Parathyroid adenoma (tissue), 2 donors: Measurements from ENCODE around the gene SSR2.
A peak's percentile ranks its signal among the peaks of the same experiment; 100 is the strongest.

Source experiments
- H2AFZ ChIP-seq: fragments of 300-600 bp; sonication (generic); one replicate; pipeline ENCODE4 v1.7.0; 2017; ENCODE audit warnings: antibody characterized with exemption, mild to moderate bottlenecking
- H3K27ac ChIP-seq: fragments of 300-600 bp; sonication (generic); one replicate; pipeline ENCODE4 v1.7.0; 2017
- H3K27me3 ChIP-seq: fragments of 300-600 bp; sonication (generic); one replicate; pipeline ENCODE4 v1.7.0; 2017; ENCODE audit warnings: low read length; ENCODE audit not compliant: control insufficient read depth, insufficient read depth
- H3K36me3 ChIP-seq: fragments of 300-600 bp; sonication (generic); one replicate; pipeline ENCODE4 v1.7.0; 2017; ENCODE audit warnings: low read length; ENCODE audit not compliant: control insufficient read depth, insufficient read depth
- H3K4me1 ChIP-seq: fragments of 300-600 bp; sonication (generic); one replicate; pipeline ENCODE4 v1.7.0; 2017; ENCODE audit warnings: control low read depth
- H3K4me2 ChIP-seq: fragments of 300-600 bp; sonication (generic); one replicate; pipeline ENCODE4 v1.7.0; 2017; ENCODE audit warnings: low read length
- H3K4me3 ChIP-seq: fragments of 300-600 bp; sonication (generic); one replicate; pipeline ENCODE4 v1.7.0; 2017; ENCODE audit warnings: low read depth, low read length
- H3K79me2 ChIP-seq: fragments of 300-600 bp; sonication (generic); one replicate; pipeline ENCODE4 v1.7.0; 2017; ENCODE audit warnings: control low read depth
- H3K9ac ChIP-seq: fragments of 300-600 bp; sonication (generic); one replicate; pipeline ENCODE4 v1.7.0; 2017; ENCODE audit warnings: mild to moderate bottlenecking
- H3K9me3 ChIP-seq: fragments of 300-600 bp; sonication (generic); one replicate; pipeline ENCODE4 v1.7.0; 2017; ENCODE audit warnings: low read length; ENCODE audit not compliant: control insufficient read depth
- TF ChIP-seq, protein P1 (sequence below): fragments of 300-600 bp; sonication (generic); IDR thresholded peaks from one replicate; pipeline ENCODE4 v1.7.0; 2017; ENCODE audit warnings: antibody characterized with exemption, mild to moderate bottlenecking
- donor health status: primary hyperparathyroidism.

Gene SSR2

DNA sequence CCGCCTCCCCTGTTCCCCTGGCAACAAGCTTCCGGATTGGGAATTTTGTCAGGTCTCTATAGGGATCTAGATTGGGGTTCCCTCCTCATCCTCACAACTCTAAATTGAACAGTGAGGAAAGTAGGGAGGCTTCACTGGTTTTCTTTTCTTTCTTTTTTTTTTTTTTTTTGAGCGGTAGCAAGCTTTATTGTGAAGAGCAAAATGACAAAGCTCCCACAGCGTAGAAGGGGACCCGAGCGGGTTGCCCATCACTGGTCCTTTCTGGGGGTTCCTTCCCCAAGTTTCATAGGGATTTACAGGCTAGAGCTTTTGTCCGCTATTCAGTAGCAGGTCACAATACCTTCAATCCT, 52.7 kb downstream of the SSR2 start:
- H2AFZ ChIP-seq: no peak overlapping the region
- H3K27ac ChIP-seq: no peak overlapping the region
- H3K9me3 ChIP-seq: no peaks in the 10 kb centered on the region
- H3K79me2 ChIP-seq: no peaks in the 10 kb centered on the region
- H3K36me3 ChIP-seq: no peaks in the 10 kb centered on the region
- no peaks in the 10 kb centered on the region for H3K4me1 ChIP-seq
- no peaks in the 10 kb centered on the region for H3K27me3 ChIP-seq
- TF ChIP-seq, protein P1, sequence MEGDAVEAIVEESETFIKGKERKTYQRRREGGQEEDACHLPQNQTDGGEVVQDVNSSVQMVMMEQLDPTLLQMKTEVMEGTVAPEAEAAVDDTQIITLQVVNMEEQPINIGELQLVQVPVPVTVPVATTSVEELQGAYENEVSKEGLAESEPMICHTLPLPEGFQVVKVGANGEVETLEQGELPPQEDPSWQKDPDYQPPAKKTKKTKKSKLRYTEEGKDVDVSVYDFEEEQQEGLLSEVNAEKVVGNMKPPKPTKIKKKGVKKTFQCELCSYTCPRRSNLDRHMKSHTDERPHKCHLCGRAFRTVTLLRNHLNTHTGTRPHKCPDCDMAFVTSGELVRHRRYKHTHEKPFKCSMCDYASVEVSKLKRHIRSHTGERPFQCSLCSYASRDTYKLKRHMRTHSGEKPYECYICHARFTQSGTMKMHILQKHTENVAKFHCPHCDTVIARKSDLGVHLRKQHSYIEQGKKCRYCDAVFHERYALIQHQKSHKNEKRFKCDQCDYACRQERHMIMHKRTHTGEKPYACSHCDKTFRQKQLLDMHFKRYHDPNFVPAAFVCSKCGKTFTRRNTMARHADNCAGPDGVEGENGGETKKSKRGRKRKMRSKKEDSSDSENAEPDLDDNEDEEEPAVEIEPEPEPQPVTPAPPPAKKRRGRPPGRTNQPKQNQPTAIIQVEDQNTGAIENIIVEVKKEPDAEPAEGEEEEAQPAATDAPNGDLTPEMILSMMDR: no peak
- H3K4me2 ChIP-seq: no peak overlapping the region
- no peak overlapping the region for H3K9ac ChIP-seq
- no peak overlapping the region for H3K4me3 ChIP-seq

DNA sequence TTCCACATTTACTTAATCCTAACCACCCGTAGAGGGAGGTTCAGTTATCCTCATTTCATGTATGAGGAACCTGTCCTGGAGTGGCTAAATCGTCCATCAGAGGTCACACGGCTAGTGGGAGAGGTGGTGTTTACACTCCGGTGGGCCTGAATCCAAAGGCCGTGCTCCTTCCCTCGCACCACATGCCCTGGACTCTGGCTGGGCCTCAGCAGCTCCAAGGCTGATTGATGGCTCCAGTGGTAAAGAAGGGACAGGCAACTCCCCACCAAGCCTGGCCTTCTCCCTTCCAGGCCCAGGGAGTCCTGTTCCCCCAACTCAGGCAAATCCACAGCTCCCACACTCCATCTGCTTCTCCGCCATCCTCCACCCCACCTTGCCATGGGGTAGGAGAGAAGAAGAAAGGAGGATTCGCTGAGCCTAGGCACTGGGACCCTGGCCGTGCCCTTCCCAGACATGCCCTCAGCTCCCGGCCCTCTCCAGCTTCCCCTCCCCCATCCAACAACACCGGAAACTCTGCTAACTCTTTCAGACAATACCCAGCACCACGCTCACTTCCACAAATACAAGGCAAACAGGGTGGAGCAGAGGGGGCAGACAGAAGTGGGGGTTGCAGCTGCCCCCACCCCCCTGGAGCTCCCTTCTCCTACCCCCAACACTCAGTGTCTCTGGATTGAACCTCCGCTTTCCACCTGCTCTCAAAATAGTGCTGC, 53.3 kb downstream of the SSR2 start:
- Histone ChIP-seq H3K27ac (peak overlapping the region; percentile 47), H2AFZ (no peak overlapping the region), H3K9me3 (no peaks in the 10 kb centered on the region), H3K27me3 (no peaks in the 10 kb centered on the region), H3K4me3 (no peak overlapping the region), H3K4me1 (no peaks in the 10 kb centered on the region), H3K36me3 (no peaks in the 10 kb centered on the region), H3K9ac (no peak overlapping the region), H3K79me2 (no peaks in the 10 kb centered on the region), H3K4me2 (no peak overlapping the region)
- TF ChIP-seq, protein P1: no peak

DNA sequence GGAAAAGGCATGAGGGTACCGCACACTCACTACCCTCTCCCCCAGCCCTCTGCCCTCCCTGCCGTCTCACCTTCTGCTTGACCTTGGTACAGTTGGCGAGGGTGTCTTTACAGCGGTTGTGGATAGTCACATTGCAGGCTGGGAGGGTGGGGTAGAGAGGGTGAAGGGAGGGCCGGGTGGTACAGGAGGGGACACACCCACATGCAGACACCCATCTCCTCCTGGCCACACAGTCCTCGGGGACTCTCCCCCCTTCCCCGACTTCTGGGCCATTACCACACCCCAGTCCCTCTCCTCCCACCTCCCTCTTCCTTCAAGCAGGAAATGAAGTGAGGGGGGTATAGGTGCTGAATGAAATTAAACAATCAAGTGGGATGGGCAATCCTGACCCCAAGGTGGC, 54.0 kb downstream of the SSR2 start:
- H2AFZ ChIP-seq: no peak overlapping the region
- peak overlapping the region; percentile 47 for H3K27ac ChIP-seq
- no peaks in the 10 kb centered on the region for H3K4me1 ChIP-seq
- H3K4me2 ChIP-seq: no peak overlapping the region
- H3K9me3 ChIP-seq: no peaks in the 10 kb centered on the region
- no peak overlapping the region for H3K9ac ChIP-seq
- H3K4me3 ChIP-seq: no peak overlapping the region
- TF ChIP-seq, protein P1: no peak
- no peaks in the 10 kb centered on the region for H3K79me2 ChIP-seq
- H3K36me3 ChIP-seq: no peaks in the 10 kb centered on the region
- no peaks in the 10 kb centered on the region for H3K27me3 ChIP-seq

DNA sequence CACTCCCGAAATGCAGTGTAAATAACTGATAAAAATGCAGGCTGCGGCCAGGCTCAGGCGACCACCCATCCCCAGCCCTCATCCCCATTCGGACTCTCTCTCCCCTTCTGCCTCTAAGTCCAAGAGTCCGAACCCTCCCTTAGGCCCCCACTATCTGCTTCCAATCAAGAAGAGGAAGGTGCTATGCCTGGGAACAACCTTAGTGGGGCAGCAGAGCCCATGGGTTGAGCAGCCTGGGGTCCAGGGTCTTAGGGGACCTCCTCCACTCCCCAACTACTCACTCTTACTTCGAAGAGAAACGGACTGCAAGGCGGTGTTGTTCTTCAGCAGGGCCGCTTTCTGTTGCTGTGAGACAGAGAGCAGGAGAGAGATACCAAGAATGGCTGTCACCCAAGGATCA, 54.6 kb downstream of the SSR2 start:
- TF ChIP-seq, protein P1: no peak
- Histone ChIP-seq H3K27ac (no peak overlapping the region), H3K9me3 (no peaks in the 10 kb centered on the region), H3K4me1 (no peaks in the 10 kb centered on the region), H3K4me3 (no peak overlapping the region), H3K27me3 (no peaks in the 10 kb centered on the region), H3K4me2 (no peak overlapping the region), H3K9ac (no peak overlapping the region), H3K79me2 (no peaks in the 10 kb centered on the region), H2AFZ (no peak overlapping the region), H3K36me3 (no peaks in the 10 kb centered on the region)

DNA sequence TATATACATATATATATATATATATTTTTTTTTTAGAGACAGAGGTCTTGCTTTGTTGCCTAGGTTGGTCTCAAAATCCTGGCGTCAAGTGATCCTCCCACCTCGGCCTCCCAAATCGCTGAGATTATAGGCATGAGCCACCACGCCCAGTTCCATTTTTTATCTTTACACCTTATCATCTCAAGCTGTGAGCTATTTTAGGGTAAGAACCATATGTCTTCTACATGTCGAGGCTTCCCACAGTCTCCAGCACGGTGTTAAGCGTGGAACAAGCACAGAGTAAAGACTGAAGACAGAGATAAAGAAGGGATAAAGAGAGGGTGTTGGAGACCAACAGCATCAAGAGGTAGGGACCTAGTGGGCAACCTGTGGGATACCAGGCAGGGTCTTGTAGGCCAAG, 56.6 kb downstream of the SSR2 start:
- TF ChIP-seq, protein P1: no peak
- Histone ChIP-seq H3K79me2 (no peaks in the 10 kb centered on the region), H3K27ac (no peak overlapping the region)

More for the DNA sequence above, 56.6 kb downstream of the SSR2 start:
- Histone ChIP-seq H3K9ac (no peak overlapping the region), H3K36me3 (no peaks in the 10 kb centered on the region), H3K9me3 (no peaks in the 10 kb centered on the region), H3K4me2 (no peak overlapping the region), H3K4me1 (no peaks in the 10 kb centered on the region), H3K27me3 (no peaks in the 10 kb centered on the region), H3K4me3 (no peak overlapping the region), H2AFZ (no peak overlapping the region)
